Measurements from ENCODE around the gene MYL7.

- TF ChIP-seq POLR2A (IDR thresholded peaks at IDR 0.05), result no peak
- TF ChIP-seq CTCF (IDR thresholded peaks at IDR 0.05), result no peak
Measured at GRCh38 chr7:44145479-44145968, 4.4 kb upstream of the MYL7 start.

Data from tibial nerve (tissue), 3 donors.